Mucosa of rectum (tissue), 2 donors: ENCODE results near the gene ITGB2.

Source experiments
- H3K27ac ChIP-seq, 2 donors: one replicate each; pipeline ENCODE4 v1.7.0; 2013; ENCODE audit warnings: inconsistent platforms in 2 of 2, low read depth in 2 of 2, low read length in 2 of 2
- H3K27me3 ChIP-seq, 2 donors: one replicate each; pipeline ENCODE4 v1.7.0; 2013; ENCODE audit warnings: low read length in 2 of 2; ENCODE audit not compliant: control insufficient read depth in 2 of 2, insufficient read depth in 2 of 2
- H3K36me3 ChIP-seq, 2 donors: one replicate each; pipeline ENCODE4 v1.7.0; 2013; ENCODE audit warnings: low read length in 2 of 2; ENCODE audit not compliant: control insufficient read depth in 2 of 2, insufficient read depth in 2 of 2
- H3K4me1 ChIP-seq, 2 donors: one replicate each; pipeline ENCODE4 v1.7.0; 2013; ENCODE audit warnings: low read length in 2 of 2, mild to moderate bottlenecking in 1 of 2; ENCODE audit not compliant: control insufficient read depth in 2 of 2, insufficient read depth in 2 of 2
- H3K4me3 ChIP-seq, 2 donors: one replicate each; pipeline ENCODE4 v1.7.0; 2013; ENCODE audit warnings: low read length in 2 of 2
- H3K9ac ChIP-seq, 2 donors: one replicate each; pipeline ENCODE4 v1.7.0; 2013; ENCODE audit warnings: low read length in 2 of 2, low read depth in 1 of 2, mild to moderate bottlenecking in 1 of 2
- H3K9me3 ChIP-seq, 2 donors: one replicate each; pipeline ENCODE4 v1.7.0; 2013; ENCODE audit warnings: low read length in 2 of 2; ENCODE audit not compliant: control insufficient read depth in 2 of 2
- donor health status: healthy.
- donor health status: Normal muscosa, but diverticular disease.

Gene ITGB2

DNA sequence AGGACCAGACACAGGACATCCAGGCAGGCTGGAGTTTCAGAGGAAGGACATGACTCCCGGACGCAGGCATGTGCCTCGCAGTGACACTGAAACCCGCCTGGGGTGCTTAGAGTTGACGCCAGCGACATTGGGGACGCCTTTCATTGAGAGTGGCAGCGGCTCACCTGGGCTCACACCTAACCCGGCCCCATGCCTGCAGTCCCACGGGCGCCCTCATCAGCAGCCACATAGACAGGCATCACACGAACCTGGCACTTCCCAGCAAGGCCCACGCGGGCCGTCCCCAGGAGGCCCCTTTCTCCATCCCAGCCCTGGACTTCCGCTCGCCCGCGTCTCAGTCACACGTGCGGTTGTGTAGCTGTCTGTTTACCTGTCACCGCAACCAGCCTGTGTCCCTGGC, 17.0 kb downstream of the ITGB2 start:
- H3K4me3 ChIP-seq: no peak overlapping the region
- H3K27me3 ChIP-seq: peaks cover 0 to under 1% of the 10 kb centered on the region in 2 donors
- H3K9ac ChIP-seq: no peak overlapping the region
- peaks cover 0 to 3% of the 10 kb centered on the region in 2 donors for H3K4me1 ChIP-seq
- H3K27ac ChIP-seq: no peak overlapping the region
- peaks cover 0 to 28% of the 10 kb centered on the region in 2 donors for H3K36me3 ChIP-seq
- H3K9me3 ChIP-seq: no peaks in the 10 kb centered on the region

DNA sequence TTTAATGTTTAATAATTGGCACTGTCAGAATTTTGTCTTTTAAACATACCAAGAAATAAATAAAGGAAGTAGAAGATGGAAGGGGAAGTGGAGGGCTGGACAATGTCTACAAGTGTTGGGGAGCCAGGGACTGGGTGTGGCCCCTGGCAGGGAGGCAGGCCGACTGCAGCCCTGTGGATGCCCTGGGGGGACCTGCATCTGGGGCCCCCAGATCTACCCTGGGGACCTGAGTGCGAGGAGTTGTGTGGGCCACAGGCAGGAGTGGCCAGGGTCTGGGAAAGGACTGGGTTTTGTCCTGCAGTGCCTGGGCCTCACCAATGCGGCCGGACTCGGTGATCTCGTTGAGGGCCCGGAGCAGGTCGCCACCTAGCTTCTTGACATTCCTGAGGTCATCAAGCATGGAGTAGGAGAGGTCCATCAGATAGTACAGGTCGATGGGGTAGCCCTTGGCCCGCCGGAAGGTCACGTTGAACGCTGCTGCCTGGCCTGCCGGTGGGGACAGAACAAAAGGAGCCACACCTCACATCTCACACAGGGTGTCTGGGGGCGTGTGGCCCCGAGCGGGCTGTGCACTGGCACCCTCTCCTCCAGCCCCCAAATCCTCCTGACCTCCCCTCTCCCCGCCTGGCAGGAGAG, 17.5 kb downstream of the ITGB2 start:
- H3K9ac ChIP-seq: no peak overlapping the region
- H3K4me1 ChIP-seq: no peaks in the 10 kb centered on the region
- H3K27me3 ChIP-seq: no peaks in the 10 kb centered on the region
- H3K27ac ChIP-seq: no peak overlapping the region
- H3K4me3 ChIP-seq: no peak overlapping the region
- H3K9me3 ChIP-seq: no peaks in the 10 kb centered on the region
- peaks cover 0 to 28% of the 10 kb centered on the region in 2 donors for H3K36me3 ChIP-seq

DNA sequence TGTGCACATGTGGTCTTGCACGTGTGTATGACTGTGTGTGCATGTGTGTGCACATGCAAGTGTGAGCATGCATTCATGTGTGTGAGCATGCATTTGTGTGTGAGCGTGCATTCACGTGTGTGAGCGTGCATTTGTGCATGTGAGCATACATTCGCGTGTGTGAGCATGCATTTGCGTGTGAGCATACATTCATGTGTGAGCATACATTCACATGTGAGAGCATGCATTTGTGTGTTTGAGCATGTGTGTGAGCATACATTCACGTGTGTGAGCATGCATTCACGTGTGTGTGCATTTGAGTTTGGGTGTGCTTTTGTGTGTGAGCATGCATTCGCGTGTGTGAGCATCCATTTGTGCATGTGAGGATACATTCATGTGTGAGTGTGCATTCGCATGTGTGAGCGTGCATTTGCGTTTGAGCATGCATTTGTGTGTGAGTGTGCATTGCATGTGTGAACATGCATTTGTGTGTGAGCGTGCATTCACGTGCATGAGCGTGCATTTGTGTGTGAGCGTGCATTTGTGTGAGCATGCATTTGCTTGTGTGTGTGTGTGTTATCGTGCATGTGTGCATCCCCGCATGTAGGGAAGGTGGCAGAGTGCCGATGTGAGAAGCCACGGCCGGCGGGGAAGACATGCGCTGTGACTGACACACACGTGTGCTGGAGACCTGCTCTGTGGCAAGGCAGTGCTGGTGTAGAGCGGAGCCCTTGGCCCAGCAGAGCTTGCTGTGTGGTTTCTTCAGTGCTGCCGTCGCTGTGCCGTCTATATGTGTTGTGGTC, 18.2 kb downstream of the ITGB2 start:
- Histone ChIP-seq H3K27ac (no peak overlapping the region), H3K9ac (no peak overlapping the region), H3K4me1 (peaks cover 0 to 3% of the 10 kb centered on the region in 2 donors), H3K27me3 (no peaks in the 10 kb centered on the region), H3K36me3 (peaks cover 0 to 28% of the 10 kb centered on the region in 2 donors), H3K9me3 (no peaks in the 10 kb centered on the region), H3K4me3 (no peak overlapping the region)

DNA sequence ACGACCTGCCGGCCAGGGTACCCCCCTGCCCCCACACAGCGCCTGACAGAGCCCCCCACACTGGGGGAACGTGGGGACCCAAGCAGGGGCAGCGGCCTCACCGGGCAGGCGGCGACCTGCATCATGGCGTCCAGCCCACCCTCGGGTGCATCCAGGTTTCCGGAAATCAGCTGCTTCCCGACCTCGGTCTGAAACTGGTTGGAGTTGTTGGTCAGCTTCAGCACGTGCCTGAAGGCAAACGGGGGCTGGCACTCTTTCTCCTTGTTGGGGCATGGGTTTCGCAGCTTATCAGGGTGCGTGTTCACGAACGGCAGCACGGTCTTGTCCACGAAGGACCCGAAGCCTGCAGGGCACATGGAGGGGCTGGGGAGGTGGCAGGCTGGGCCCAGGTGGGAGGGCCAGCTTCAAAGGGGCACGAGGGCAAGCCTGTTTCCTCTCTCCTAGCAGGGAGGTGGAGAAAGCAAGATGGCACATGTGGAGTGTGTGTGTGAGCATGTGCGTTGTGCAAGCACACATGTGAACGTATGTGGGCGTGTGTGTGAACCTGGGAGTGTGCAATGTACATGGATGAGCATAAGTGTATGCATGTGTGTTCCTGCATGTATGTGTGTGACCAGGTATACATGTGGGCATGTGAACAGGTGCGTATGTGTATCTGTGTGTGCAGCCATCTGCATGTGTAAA, 19.2 kb downstream of the ITGB2 start:
- Histone ChIP-seq H3K27ac (no peak overlapping the region), H3K4me1 (peaks cover 0 to 3% of the 10 kb centered on the region in 2 donors), H3K27me3 (no peaks in the 10 kb centered on the region), H3K9me3 (no peaks in the 10 kb centered on the region), H3K9ac (no peak overlapping the region), H3K36me3 (peaks cover 0 to 25% of the 10 kb centered on the region in 2 donors), H3K4me3 (no peak overlapping the region)

DNA sequence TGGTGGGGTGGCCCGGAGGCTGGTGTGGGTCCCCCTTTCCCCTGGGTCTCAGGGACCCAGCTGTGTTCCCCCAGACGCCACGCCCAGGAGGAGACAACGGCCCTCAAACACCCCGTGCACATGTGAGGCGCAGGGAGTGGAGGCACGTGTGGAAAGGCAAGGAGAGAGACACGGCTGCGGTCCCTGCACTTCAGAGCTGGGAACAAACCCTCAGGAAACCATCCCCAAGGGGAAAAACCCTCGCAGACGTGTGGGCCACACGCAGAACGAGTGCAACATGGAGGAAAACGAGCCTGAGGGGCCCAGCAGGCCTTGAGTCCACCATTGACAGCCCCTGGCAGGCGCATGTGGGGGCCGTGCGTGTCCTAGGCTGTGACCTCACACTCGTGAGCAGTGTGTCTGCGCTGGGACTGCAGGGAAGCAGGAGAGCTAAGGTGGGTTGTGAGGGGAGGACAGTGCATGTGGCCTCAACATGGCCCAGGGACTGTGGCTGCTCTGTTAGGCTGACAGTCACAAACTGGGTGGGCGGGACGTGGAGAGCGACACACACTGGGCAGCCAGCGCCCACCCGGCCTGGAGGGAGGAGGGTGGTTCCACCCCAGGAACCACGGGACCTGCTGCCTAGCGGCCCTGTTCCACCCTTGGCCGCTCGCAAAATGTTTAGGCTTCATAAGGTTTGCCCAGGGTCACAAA, 20.0 kb downstream of the ITGB2 start:
- H3K4me1 ChIP-seq: peaks cover 0 to 3% of the 10 kb centered on the region in 2 donors
- H3K36me3 ChIP-seq: peaks cover 0 to 25% of the 10 kb centered on the region in 2 donors
- no peak overlapping the region for H3K9ac ChIP-seq
- H3K27me3 ChIP-seq: no peaks in the 10 kb centered on the region
- H3K9me3 ChIP-seq: no peaks in the 10 kb centered on the region
- no peak overlapping the region for H3K27ac ChIP-seq
- H3K4me3 ChIP-seq: no peak overlapping the region

DNA sequence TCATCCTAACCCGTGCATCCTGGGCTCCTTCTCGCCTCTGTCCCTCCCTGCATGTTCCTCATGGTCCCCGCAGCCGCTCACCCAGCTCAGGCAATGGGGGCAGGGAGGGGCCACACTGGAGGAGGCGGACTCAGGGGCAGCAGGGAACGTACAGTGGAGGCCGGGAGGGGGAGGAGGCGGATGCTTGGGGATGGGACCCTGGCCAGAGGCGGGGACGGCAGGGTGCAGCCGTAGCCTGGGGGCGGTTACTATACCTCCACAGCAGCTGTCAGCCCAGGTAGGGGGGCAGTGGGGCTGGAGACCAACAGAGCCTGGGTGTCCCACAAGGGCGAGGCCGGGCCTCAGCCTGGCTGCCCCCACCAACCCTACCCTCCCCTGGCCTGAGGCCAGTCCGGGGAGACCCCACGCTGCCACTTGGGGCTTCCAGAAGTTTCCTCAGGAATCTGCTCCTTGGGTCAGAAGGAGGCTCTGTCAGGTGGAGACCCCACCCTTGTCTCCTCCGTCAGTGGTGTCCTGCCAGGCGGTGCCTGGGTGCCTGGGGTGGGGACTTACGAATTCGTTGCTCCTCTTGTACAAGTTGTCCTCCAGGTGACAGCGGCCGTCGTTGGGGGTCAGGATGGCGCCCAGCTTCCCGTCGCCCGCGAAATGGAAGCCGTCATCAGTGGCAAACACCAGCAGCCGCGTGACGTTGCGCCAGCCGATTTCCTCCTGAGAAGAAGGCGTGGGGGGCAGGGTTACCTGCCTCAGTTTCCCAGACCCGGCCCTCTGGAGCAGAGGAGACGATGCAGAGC, 20.7 kb downstream of the ITGB2 start:
- peaks cover 0 to 3% of the 10 kb centered on the region in 2 donors for H3K4me1 ChIP-seq
- H3K9me3 ChIP-seq: no peaks in the 10 kb centered on the region
- no peak overlapping the region for H3K4me3 ChIP-seq
- no peaks in the 10 kb centered on the region for H3K27me3 ChIP-seq
- no peak overlapping the region for H3K27ac ChIP-seq
- H3K9ac ChIP-seq: no peak overlapping the region
- H3K36me3 ChIP-seq: peaks cover 0 to 25% of the 10 kb centered on the region in 2 donors

DNA sequence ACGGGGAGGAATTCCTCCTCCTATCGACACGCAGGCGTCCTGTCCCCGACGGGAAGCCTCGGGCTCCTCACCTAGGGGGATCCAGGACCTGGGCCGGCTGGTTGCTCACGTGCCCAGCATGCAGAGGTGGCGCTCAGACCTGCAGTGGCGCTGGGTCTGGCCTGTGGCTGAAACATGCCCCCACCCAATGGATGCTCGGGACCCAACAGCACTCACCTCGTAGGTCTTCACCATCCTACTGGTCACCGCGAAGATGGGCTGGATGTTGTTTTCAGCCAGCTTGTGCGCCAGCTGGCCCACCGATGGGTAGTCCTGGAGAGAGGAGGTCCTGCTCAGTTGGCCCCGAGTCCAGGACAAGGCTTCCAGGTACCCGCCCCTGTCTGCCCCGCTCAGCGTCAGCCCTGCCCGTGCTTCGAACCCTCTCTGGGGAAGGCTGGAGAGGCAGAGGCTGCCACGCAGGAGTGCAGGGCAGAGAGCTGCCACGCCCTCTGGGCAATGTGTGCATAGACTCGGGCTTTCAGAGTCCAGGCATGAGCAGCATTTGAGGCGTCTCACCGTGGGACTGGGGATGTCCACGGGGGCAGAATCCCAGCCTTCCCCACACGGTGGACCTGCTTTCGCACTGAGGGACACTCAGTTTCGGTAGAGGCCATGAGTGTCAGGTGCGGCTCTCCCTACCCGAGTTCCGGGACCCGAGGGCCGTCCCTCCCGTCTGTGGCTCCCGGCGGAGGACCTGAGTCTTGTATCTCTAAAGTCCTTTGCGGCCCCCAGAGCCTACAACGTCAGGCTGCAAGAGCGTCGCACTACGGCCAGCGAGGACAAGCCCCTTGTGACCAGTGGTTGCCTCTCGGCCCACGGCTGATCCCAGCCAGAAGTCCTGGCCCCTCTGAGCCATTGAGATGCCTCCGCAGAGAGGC, 21.6 kb downstream of the ITGB2 start:
- Histone ChIP-seq H3K9ac (no peak overlapping the region), H3K27ac (no peak overlapping the region), H3K36me3 (peaks cover 0 to 25% of the 10 kb centered on the region in 2 donors), H3K27me3 (no peaks in the 10 kb centered on the region), H3K4me3 (no peak overlapping the region), H3K4me1 (peaks cover 0 to 3% of the 10 kb centered on the region in 2 donors), H3K9me3 (no peaks in the 10 kb centered on the region)

DNA sequence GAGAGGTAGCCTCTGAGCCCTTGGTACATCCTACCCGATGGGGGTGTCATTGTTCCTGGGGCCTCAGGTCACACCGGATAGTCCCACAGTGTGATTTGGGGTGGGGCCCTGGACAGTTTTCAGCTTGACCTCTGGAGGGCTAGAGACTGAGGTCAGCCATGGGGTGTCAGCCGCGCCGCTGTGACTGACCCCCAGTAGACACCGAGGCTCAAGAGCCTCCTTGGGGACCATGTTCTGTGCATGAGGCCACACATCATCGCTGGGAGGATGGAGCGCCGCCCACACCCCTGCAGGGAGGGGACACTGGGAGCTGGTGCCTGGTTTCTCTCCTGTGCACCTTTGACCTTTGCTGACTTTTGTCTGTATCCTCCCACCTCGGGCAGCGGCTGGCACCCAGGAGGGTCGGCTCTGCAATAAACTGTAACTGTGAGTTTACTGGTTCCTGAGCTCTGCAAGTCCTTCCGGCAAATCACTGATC, 22.6 kb downstream of the ITGB2 start:
- Histone ChIP-seq H3K9ac (no peak overlapping the region), H3K4me1 (peaks cover 0 to 3% of the 10 kb centered on the region in 2 donors), H3K4me3 (no peak overlapping the region), H3K36me3 (peaks cover 0 to 25% of the 10 kb centered on the region in 2 donors), H3K27me3 (no peaks in the 10 kb centered on the region), H3K9me3 (no peaks in the 10 kb centered on the region), H3K27ac (peak overlapping the region in 1 of 2 donors; percentile 11)
